GM23338 (cell line): ENCODE data around the gene ZNF761. TPM values are rescaled to one million over a fixed set of nuclear protein-coding genes. Genes with fewer than 3 reads are reported as not detected.
"Not testable (repeated sequence)": the region's sequence is repeated elsewhere in the genome, so short reads cannot be mapped to it uniquely, and the experiment has no call there.

Source experiments
- ATAC-seq: fragments of 200-7000 bp; cut with Tn5 transposase; 3 replicates; pipeline ENCODE4 v1.9.1; 2020
- DNase-seq: peaks from one replicate; pipeline ENCODE4 v3.0.0-alpha.2; 2015; ENCODE audit warnings: low spot score
- H2AFZ ChIP-seq: fragments of 200-600 bp; sonication (generic); 2 replicates; pipeline ENCODE4 v1.8.0; 2016; ENCODE audit warnings: antibody characterized with exemption, mild to moderate bottlenecking, moderate library complexity
- H3F3A ChIP-seq: fragments of 200-600 bp; sonication (generic); replicated peaks from 2 replicates; pipeline ENCODE4 v1.8.0; 2017; ENCODE audit warnings: antibody characterized with exemption, mixed run types, low read depth
- H3K27ac ChIP-seq: fragments of 200-600 bp; sonication (generic); 2 replicates; pipeline ENCODE4 v1.6.1; 2016; ENCODE audit warnings: low read depth
- H3K27me3 ChIP-seq: fragments of 200-600 bp; sonication (generic); 2 replicates; pipeline ENCODE4 v1.8.0; 2016; ENCODE audit warnings: mild to moderate bottlenecking, mixed run types, moderate library complexity; ENCODE audit not compliant: insufficient read depth
- H3K36me3 ChIP-seq: fragments of 200-600 bp; sonication (generic); 2 replicates; pipeline ENCODE4 v1.8.0; 2016; ENCODE audit warnings: mild to moderate bottlenecking; ENCODE audit not compliant: insufficient read depth
- H3K4me1 ChIP-seq: fragments of 200-600 bp; sonication (generic); 2 replicates; pipeline ENCODE4 v1.8.0; 2016; ENCODE audit warnings: mild to moderate bottlenecking, moderate library complexity; ENCODE audit not compliant: insufficient read depth
- H3K4me2 ChIP-seq: fragments of 200-600 bp; sonication (generic); 2 replicates; pipeline ENCODE4 v1.7.1; 2017; ENCODE audit warnings: mixed run types
- H3K4me3 ChIP-seq: fragments of 200-600 bp; sonication (generic); 2 replicates; pipeline ENCODE4 v1.6.1; 2016; ENCODE audit warnings: mixed run types
- H3K79me2 ChIP-seq: fragments of 200-600 bp; sonication (generic); replicated peaks from 2 replicates; pipeline ENCODE4 v1.8.0; 2017; ENCODE audit warnings: mild to moderate bottlenecking; ENCODE audit not compliant: insufficient read depth
- H3K9me2 ChIP-seq: fragments of 200-600 bp; sonication (generic); 2 replicates; pipeline ENCODE4 v1.8.0; 2017; ENCODE audit not compliant: insufficient read depth
- H4K20me1 ChIP-seq: fragments of 200-600 bp; sonication (generic); replicated peaks from 2 replicates; pipeline ENCODE4 v1.8.0; 2017; ENCODE audit warnings: mild to moderate bottlenecking; ENCODE audit not compliant: insufficient read depth
- H3K27ac Mint-ChIP-seq: 2 replicates; pipeline ENCODE4 v1.8.0; 2020; ENCODE audit warnings: inconsistent platforms, mild to moderate bottlenecking, moderate library complexity, mixed read lengths
- H3K27me3 Mint-ChIP-seq: 3 replicates; pipeline ENCODE4 v1.8.0; 2022; ENCODE audit warnings: low read depth, mild to moderate bottlenecking, moderate library complexity, mixed read lengths, inconsistent platforms; ENCODE audit not compliant: insufficient read depth, poor library complexity
- H3K36me3 Mint-ChIP-seq: 3 replicates; pipeline ENCODE4 v1.8.0; 2021; ENCODE audit warnings: low read depth, mild to moderate bottlenecking, inconsistent platforms, moderate library complexity, mixed read lengths
- H3K4me1 Mint-ChIP-seq: 3 replicates; pipeline ENCODE4 v1.8.0; 2020; ENCODE audit warnings: mild to moderate bottlenecking, inconsistent platforms, mixed read lengths
- H3K4me3 Mint-ChIP-seq: 3 replicates; pipeline ENCODE4 v1.8.0; 2021; ENCODE audit warnings: moderate library complexity, mild to moderate bottlenecking, inconsistent platforms, mixed read lengths
- H3K9me3 Mint-ChIP-seq: 3 replicates; pipeline ENCODE4 v1.8.0; 2020; ENCODE audit warnings: moderate library complexity, mild to moderate bottlenecking, inconsistent platforms, mixed read lengths
- CTCF ChIP-seq, 2 experiments: fragments of 200-600 bp in 1 of 2; sonication (generic) in 1 of 2; conservative IDR thresholded peaks; 2 replicates each; pipeline versions ENCODE4 v1.5.1 to v1.6.1; 2016 to 2017; ENCODE audit warnings: antibody characterized with exemption in 2 of 2, low read depth in 2 of 2, mild to moderate bottlenecking in 2 of 2, moderate library complexity in 1 of 2
- ETS1 ChIP-seq: IDR thresholded peaks from 2 replicates; pipeline ENCODE4 v1.6.1; 2016; ENCODE audit warnings: antibody characterized with exemption
- EZH2 ChIP-seq: fragments of 200-600 bp; sonication (generic); IDR thresholded peaks from one replicate; pipeline ENCODE4 v1.8.0; 2017; ENCODE audit warnings: antibody characterized with exemption, mild to moderate bottlenecking, low read depth; ENCODE audit not compliant: unreplicated experiment
- NANOG ChIP-seq: IDR thresholded peaks from 2 replicates; pipeline ENCODE4 v1.6.1; 2016; ENCODE audit warnings: antibody characterized with exemption, borderline replicate concordance
- REST ChIP-seq: IDR thresholded peaks from one replicate; pipeline ENCODE4 v1.6.1; 2018; ENCODE audit warnings: antibody characterized with exemption; ENCODE audit not compliant: unreplicated experiment
- polyA plus RNA-seq: library from polyadenylated mRNA; unstranded; fragments of >200 nt; fragmentation: Nextera tagmentation; extraction: Ambion mirVana; gene quantifications from 2 replicates; pipeline ENCODE4 v1.2.1, GENCODE V29; 2016
- total RNA-seq: library from RNA; depleted of rRNA; stranded (reverse); fragments of >200 nt; shearing (Covaris generic); gene quantifications from 2 replicates; pipeline ENCODE4 v1.2.3, GENCODE V29; 2014

The ZNF761 gene
- total and polyA plus RNA-seq, 2 experiments from 2014 or later = 17.1 to 40.1 TPM

- ATAC-seq (no peak), DNase-seq (no peak)
- no peak for TF ChIP-seq EZH2
- TF ChIP-seq ETS1 = no peak
- TF ChIP-seq NANOG = no peak
- no peak for TF ChIP-seq CTCF (conservative IDR thresholded peaks at IDR 0.05; ENCODE audit: low read depth in 2 of 2)
- TF ChIP-seq REST = no peak
- H3K9me3 Mint-ChIP-seq = peaks cover 79% of the 10 kb centered on the region
- Histone ChIP-seq H3K27ac (no peak overlapping the region), H3F3A (no peaks in the 10 kb centered on the region), H3K4me2 (no peak overlapping the region), H3K36me3 (peaks cover 43% of the 10 kb centered on the region), H4K20me1 (no peaks in the 10 kb centered on the region), H2AFZ (no peak overlapping the region), H3K4me3 (no peak overlapping the region), H3K4me1 (no peaks in the 10 kb centered on the region), H3K27me3 (no peaks in the 10 kb centered on the region), H3K9me2 (no peaks in the 10 kb centered on the region), H3K79me2 (no peaks in the 10 kb centered on the region)
- peaks cover 84% of the 10 kb centered on the region for H3K36me3 Mint-ChIP-seq
- H3K27me3 Mint-ChIP-seq = peaks cover 2% of the 10 kb centered on the region
- no peak overlapping the region for H3K4me3 Mint-ChIP-seq
- H3K27ac Mint-ChIP-seq = no peak overlapping the region
- no peaks in the 10 kb centered on the region for H3K4me1 Mint-ChIP-seq
These were observed 22.1 kb upstream of the ZNF761 start for GRCh38 chr19:53409505-53410204.

GRCh38 chr19:53420520-53421315 lies 11.1 kb upstream of the ZNF761 start:
- Histone ChIP-seq H3K27ac (peak overlapping the region; percentile 48; the same call in 1 of the 2 replicates), H3K4me1 (peaks cover 10% of the 10 kb centered on the region; the same call in 1 of the 2 replicates)
- not testable (repeated sequence) for H2AFZ ChIP-seq, H3K9me2 ChIP-seq, H3F3A ChIP-seq, H3K36me3 Mint-ChIP-seq, H3K4me2 ChIP-seq, H3K79me2 ChIP-seq, DNase-seq, H3K27me3 ChIP-seq, H3K27me3 Mint-ChIP-seq, ATAC-seq, H4K20me1 ChIP-seq, H3K4me3 ChIP-seq, H3K4me3 Mint-ChIP-seq, H3K36me3 ChIP-seq, H3K27ac Mint-ChIP-seq, H3K9me3 Mint-ChIP-seq
- H3K4me1 Mint-ChIP-seq = peaks cover 15% of the 10 kb centered on the region
